ENCODE results near the gene CNTN5. TPM values are rescaled to one million over a fixed set of nuclear protein-coding genes. Genes with fewer than 3 reads are reported as not detected.

Gene CNTN5
- total RNA-seq, 4 donors from 2014 or later: not detected

DNA sequence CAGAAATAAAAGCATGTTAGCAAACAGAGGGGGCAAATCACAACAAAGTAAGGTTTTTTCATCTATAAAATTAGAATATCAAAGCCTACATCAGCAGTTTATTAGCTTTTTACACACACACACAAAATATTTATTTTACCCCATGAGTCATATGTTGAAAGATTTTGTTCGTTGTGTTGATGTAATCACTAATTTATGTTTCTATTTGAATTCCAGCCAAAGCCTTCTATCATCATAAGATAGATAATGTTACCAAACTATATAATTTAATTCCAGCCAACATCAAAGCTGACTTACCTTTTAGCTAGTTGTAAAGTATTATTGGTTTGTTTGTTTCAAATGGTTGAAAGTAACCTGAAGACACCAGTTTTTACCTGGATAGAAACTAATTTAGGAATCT lies 1208.3 kb downstream of the CNTN5 start:
- TF ChIP-seq CTCF (IDR thresholded peaks at IDR 0.05; ENCODE audit: low read depth): no peak

DNA sequence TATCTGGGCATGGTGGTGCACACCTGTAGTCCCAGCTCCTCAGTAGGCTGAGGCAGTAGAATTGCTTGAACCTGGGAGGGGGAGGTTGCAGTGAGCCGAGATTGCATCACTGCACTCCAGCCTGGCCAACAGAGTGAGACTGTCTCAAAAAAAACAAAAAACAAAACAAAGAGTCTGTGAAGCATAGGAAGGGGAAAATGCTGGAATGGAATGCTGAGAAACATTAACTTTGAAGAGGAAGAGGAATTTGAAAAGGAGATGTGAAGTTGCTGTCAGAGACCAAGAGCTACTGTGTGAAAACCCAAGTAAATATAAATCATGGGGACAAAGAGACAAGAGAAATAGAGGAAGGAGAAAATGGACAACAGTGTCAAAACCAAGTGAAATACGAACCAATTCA lies 1211.3 kb downstream of the CNTN5 start:
- TF ChIP-seq CTCF (IDR thresholded peaks at IDR 0.05; ENCODE audit: low read depth): no peak

DNA sequence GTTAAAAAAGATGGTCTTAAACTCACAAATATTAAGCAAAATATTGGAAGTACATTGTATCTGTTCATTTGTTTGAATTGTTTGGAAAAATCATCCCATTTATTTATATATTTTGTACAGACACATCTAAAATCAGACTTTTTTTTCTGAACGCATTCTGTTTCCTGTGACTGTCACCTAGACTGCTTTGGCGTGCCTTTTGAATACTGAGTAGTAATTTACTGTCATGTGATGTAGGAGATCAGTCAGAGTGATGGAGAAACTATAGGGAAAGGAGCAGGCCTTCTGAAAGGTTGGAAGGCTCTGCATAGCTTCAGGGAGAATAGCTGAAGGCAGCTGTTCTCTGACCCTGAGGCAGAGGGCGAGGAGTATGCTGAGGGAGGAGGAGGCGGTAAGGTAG lies 1214.3 kb downstream of the CNTN5 start:
- no peak for TF ChIP-seq CTCF (IDR thresholded peaks at IDR 0.05; ENCODE audit: low read depth)

DNA sequence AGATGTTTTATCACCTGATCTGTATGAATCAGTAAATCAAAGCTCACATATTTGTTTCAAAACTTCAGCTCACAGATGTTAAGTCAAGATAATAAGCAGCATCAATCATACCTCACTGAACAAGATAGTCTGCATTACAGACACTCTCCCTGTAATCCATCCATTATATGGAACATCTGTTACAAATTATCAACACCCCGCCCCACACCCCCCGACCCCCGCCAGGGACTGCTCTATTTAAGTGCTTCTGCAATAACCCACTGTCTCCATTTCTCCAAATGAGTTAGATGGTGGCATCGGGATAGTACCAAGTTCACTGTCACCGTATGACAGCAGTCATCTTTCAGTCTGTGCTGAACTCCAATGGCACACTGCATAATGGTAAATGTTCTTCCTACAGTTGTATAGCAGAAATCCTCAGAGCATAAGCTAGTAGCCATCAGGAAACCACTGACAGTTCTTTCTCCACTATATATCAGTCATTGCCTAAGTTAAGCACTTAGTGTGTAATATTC lies 1219.3 kb downstream of the CNTN5 start:
- no peak for TF ChIP-seq CTCF (IDR thresholded peaks at IDR 0.05; ENCODE audit: low read depth)

DNA sequence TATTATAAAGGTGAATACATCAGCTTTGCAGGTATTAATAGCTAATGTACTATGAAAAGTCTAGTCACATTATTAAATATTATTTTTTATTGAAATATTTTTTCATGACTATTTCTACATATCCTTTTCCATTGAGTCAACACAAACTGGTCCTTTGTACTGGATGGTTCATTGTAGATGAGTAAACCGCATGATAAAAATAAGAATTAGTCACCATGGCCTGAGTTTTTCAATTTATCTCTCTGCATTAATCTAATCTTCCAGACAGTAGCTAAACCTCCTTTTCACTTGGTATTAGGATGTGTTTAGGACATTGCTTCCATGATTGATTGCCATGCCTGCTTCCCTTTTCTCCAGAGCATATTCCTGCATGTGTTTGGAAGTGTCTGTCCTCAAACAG lies 1227.0 kb downstream of the CNTN5 start:
- TF ChIP-seq CTCF (IDR thresholded peaks at IDR 0.05; ENCODE audit: low read depth): no peak

DNA sequence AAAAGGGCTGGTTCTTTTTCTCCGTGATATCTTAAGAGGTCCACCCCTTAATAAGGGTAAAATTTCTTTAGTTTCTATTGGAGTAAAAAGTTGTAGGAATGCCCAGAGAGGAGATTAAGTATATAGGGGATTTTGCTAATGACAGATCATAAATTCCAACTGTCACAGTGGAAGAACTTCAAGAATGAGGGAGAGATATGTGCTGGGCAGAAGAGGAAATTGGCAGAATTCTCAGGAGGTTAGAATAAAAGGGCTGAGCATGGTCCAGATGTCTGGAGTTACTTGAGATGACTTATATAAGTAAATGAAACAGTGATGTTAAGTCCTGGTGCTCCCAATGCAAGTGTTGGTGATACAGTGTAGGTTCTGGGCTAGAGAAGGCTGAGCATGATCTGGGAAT lies 1248.8 kb downstream of the CNTN5 start:
- TF ChIP-seq CTCF (IDR thresholded peaks at IDR 0.05; ENCODE audit: low read depth): no peak

GRCh38 chr11:100273066-100273815 lies 1252.5 kb downstream of the CNTN5 start:
- no peak for TF ChIP-seq CTCF (IDR thresholded peaks at IDR 0.05; ENCODE audit: low read depth)

Data from subcutaneous adipose tissue (tissue), 4 donors.